DND-41 (cell line): Measurements from ENCODE around the gene SEMA5A.

ENCODE experiments used
- ATAC-seq: fragments of 200-7000 bp; cut with Tn5 transposase; 3 replicates; pipeline ENCODE4 v1.9.1; 2021; ENCODE audit warnings: low read depth; ENCODE audit not compliant: insufficient read depth
- DNase-seq: peaks from one replicate; pipeline ENCODE4 v3.0.0-alpha.2; 2020
- H2AFZ ChIP-seq: 2 replicates; pipeline ENCODE4 v1.6.0; 2012; ENCODE audit warnings: low read depth, low read length
- H3K27ac ChIP-seq: 2 replicates; pipeline ENCODE4 v1.5.1; 2012; ENCODE audit warnings: low read length, inconsistent platforms
- H3K27me3 ChIP-seq: fragments of 200-600 bp; sonication (generic); 2 replicates; pipeline ENCODE4 v1.6.0; 2012; ENCODE audit warnings: low read length, mild to moderate bottlenecking, inconsistent platforms; ENCODE audit not compliant: insufficient read depth, poor library complexity
- H3K36me3 ChIP-seq: 2 replicates; pipeline ENCODE4 v1.5.1; 2012; ENCODE audit warnings: low read length, inconsistent platforms; ENCODE audit not compliant: insufficient read depth
- H3K4me1 ChIP-seq: 2 replicates; pipeline ENCODE4 v1.5.1; 2012; ENCODE audit warnings: mild to moderate bottlenecking, low read length; ENCODE audit not compliant: insufficient read depth
- H3K4me2 ChIP-seq: 2 replicates; pipeline ENCODE4 v1.6.0; 2012; ENCODE audit warnings: mild to moderate bottlenecking, moderate library complexity, low read length, inconsistent platforms; ENCODE audit not compliant: insufficient read depth
- H3K4me3 ChIP-seq, 2 experiments: fragments of 200-600 bp in 1 of 2; shearing (Covaris generic) in 1 of 2; 2 replicates each; pipeline ENCODE4 v1.5.1; 2012 to 2016; ENCODE audit warnings: inconsistent platforms in 2 of 2, low read length in 2 of 2, mild to moderate bottlenecking in 2 of 2, low read depth in 1 of 2, moderate library complexity in 1 of 2
- H3K79me2 ChIP-seq: 2 replicates; pipeline ENCODE4 v1.6.0; 2012; ENCODE audit warnings: low read length, inconsistent platforms; ENCODE audit not compliant: insufficient read depth
- H3K9ac ChIP-seq: 2 replicates; pipeline ENCODE4 v1.6.0; 2012; ENCODE audit warnings: low read depth, mild to moderate bottlenecking, inconsistent platforms, low read length, moderate library complexity
- H3K9me3 ChIP-seq: 2 replicates; pipeline ENCODE4 v1.5.1; 2012; ENCODE audit warnings: low read length, moderate library complexity, mild to moderate bottlenecking, inconsistent platforms; ENCODE audit not compliant: insufficient read depth, severe bottlenecking
- H4K20me1 ChIP-seq: 2 replicates; pipeline ENCODE4 v1.6.0; 2012; ENCODE audit warnings: low read length; ENCODE audit not compliant: insufficient read depth
- EZH2 ChIP-seq: IDR thresholded peaks from 3 replicates; pipeline ENCODE4 v1.6.1; 2012; ENCODE audit warnings: borderline replicate concordance, low read depth, mild to moderate bottlenecking, moderate library complexity, low read length, inconsistent platforms; ENCODE audit not compliant: severe bottlenecking
- TF ChIP-seq, protein P1 (sequence below): IDR thresholded peaks from 2 replicates; pipeline ENCODE4 v1.5.1; 2012; ENCODE audit warnings: borderline replicate concordance, low read length, moderate library complexity, mild to moderate bottlenecking; ENCODE audit not compliant: poor library complexity, severe bottlenecking; ENCODE audit errors: extremely low read depth

The SEMA5A gene

DNA sequence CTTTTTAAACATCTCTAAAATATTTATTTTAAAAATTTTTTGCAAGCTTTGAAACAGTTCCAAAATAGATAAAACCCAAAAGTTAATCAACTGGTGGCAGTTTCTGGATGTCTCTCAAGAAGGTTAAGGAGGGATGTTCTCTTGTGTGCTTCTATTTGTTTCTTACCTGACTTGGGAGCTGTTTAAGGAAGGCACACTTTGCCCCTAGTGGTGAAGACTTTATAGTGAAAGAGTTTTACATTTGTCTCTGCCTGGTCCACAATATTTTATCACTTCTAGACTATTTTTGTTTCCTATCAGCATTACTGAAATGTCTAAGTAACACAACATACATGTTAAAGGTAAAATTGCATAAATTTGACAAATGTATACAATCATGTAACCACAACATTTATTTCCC is 552.8 kb downstream of the SEMA5A start:
- Histone ChIP-seq H3K27ac (no peak overlapping the region), H4K20me1 (no peaks in the 10 kb centered on the region), H2AFZ (no peak overlapping the region), H3K79me2 (no peaks in the 10 kb centered on the region), H3K27me3 (no peaks in the 10 kb centered on the region), H3K4me2 (no peak overlapping the region), H3K36me3 (no peaks in the 10 kb centered on the region), H3K9me3 (no peaks in the 10 kb centered on the region), H3K9ac (no peak overlapping the region), H3K4me1 (peaks cover 10% of the 10 kb centered on the region), H3K4me3 (no peak overlapping the region)
- DNase-seq, result no peak
- peak; percentile 69 for ATAC-seq
- no peak for TF ChIP-seq EZH2
- TF ChIP-seq, protein P1, sequence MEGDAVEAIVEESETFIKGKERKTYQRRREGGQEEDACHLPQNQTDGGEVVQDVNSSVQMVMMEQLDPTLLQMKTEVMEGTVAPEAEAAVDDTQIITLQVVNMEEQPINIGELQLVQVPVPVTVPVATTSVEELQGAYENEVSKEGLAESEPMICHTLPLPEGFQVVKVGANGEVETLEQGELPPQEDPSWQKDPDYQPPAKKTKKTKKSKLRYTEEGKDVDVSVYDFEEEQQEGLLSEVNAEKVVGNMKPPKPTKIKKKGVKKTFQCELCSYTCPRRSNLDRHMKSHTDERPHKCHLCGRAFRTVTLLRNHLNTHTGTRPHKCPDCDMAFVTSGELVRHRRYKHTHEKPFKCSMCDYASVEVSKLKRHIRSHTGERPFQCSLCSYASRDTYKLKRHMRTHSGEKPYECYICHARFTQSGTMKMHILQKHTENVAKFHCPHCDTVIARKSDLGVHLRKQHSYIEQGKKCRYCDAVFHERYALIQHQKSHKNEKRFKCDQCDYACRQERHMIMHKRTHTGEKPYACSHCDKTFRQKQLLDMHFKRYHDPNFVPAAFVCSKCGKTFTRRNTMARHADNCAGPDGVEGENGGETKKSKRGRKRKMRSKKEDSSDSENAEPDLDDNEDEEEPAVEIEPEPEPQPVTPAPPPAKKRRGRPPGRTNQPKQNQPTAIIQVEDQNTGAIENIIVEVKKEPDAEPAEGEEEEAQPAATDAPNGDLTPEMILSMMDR, result peak; percentile 62
